NOMO-1 treated with dmso at 0.1 percent for 144 hours (cell line): ENCODE data around the gene PLCD3.
A peak's percentile ranks its signal among the peaks of the same experiment; 100 is the strongest.

ENCODE experiments used
- DNase-seq: peaks from one replicate; lab custom pipeline; 2025; ENCODE audit not compliant: unreplicated experiment; lab: John Stamatoyannopoulos, UW

The PLCD3 gene

GRCh38 chr17:45081047-45081703, 51.1 kb downstream of the PLCD3 start:
- DNase-seq: no peak

- peak; percentile 92 for DNase-seq
These were observed 54.7 kb downstream of the PLCD3 start for GRCh38 chr17:45077643-45078042.

- DNase-seq: peak; percentile 6
These were observed 58.8 kb downstream of the PLCD3 start for GRCh38 chr17:45073414-45074070.

- no peak for DNase-seq
These were observed 61.5 kb downstream of the PLCD3 start for GRCh38 chr17:45070809-45071208.

- no peak for DNase-seq
These were observed 62.3 kb downstream of the PLCD3 start for GRCh38 chr17:45070001-45070400.

GRCh38 chr17:45067637-45068036, 64.7 kb downstream of the PLCD3 start:
- no peak for DNase-seq

- DNase-seq: peak; percentile 7
These were observed 69.1 kb downstream of the PLCD3 start for GRCh38 chr17:45063198-45063597.

- DNase-seq: no peak
These were observed 70.6 kb downstream of the PLCD3 start for GRCh38 chr17:45061606-45062205.

GRCh38 chr17:45060797-45061605, 71.3 kb downstream of the PLCD3 start, which contains the start of gene NMT1:
Gene NMT1, plus strand, starts transcription at chr17:45061317. Its CDS starts 13 bp downstream, at chr17:45061330.
- peak; percentile 99 for DNase-seq

- no peak for DNase-seq
These were observed 71.9 kb downstream of the PLCD3 start for GRCh38 chr17:45060382-45060796.
